Type B pancreatic cell (in vitro differentiated cells): ENCODE data around the gene FHAD1. TPM values are rescaled to one million over a fixed set of nuclear protein-coding genes. Genes with fewer than 3 reads are reported as not detected.

Experiments
- DNase-seq: peaks from one replicate; pipeline ENCODE4 v3.0.0; 2021; ENCODE audit warnings: mixed read lengths; ENCODE audit not compliant: unreplicated experiment; ENCODE audit errors: extremely low spot score
- H3K27ac Mint-ChIP-seq: 2 replicates; pipeline ENCODE4 v1.8.0; 2021; ENCODE audit warnings: mild to moderate bottlenecking, mixed read lengths
- H3K27me3 Mint-ChIP-seq: 2 replicates; pipeline ENCODE4 v1.8.0; 2021; ENCODE audit warnings: mixed read lengths
- H3K36me3 Mint-ChIP-seq: 2 replicates; pipeline ENCODE4 v1.8.0; 2021; ENCODE audit warnings: mixed read lengths
- H3K4me1 Mint-ChIP-seq: one replicate; pipeline ENCODE4 v1.8.0; 2021; ENCODE audit warnings: mixed read lengths; ENCODE audit not compliant: unreplicated experiment
- H3K4me3 Mint-ChIP-seq: 2 replicates; pipeline ENCODE4 v1.8.0; 2021; ENCODE audit warnings: mild to moderate bottlenecking, mixed read lengths
- H3K9me3 Mint-ChIP-seq: 2 replicates; pipeline ENCODE4 v1.8.0; 2021; ENCODE audit warnings: mixed read lengths
- CTCF ChIP-seq: fragments of 200-600 bp; sonication (generic); conservative IDR thresholded peaks from 2 replicates; pipeline ENCODE4 v1.5.0; 2021; ENCODE audit warnings: antibody characterized with exemption, mild to moderate bottlenecking
- total RNA-seq: library from RNA; stranded (reverse); gene quantifications from 2 replicates; pipeline ENCODE4 v1.2.1, GENCODE V29; 2021; ENCODE audit warnings: low replicate concordance

FHAD1 gene
- total RNA-seq, 1 donor from 2014 or later, result 3.8 TPM

- peak; percentile 59 for DNase-seq
- Mint-ChIP-seq H3K4me1 (no peaks in the 10 kb centered on the region), H3K36me3 (no peaks in the 10 kb centered on the region), H3K27me3 (no peaks in the 10 kb centered on the region), H3K27ac (no peak overlapping the region), H3K4me3 (no peak overlapping the region), H3K9me3 (no peaks in the 10 kb centered on the region)
- TF ChIP-seq CTCF, result no peak
Observed at GRCh38 chr1:15259622-15260007, 12.6 kb downstream of the FHAD1 start.

- no peak overlapping the region for H3K4me3 Mint-ChIP-seq
- H3K9me3 Mint-ChIP-seq, result no peaks in the 10 kb centered on the region
- DNase-seq, result peak; percentile 16
- no peaks in the 10 kb centered on the region for H3K4me1 Mint-ChIP-seq
- H3K27ac Mint-ChIP-seq, result no peak overlapping the region
- no peaks in the 10 kb centered on the region for H3K36me3 Mint-ChIP-seq
- no peak for TF ChIP-seq CTCF
- no peaks in the 10 kb centered on the region for H3K27me3 Mint-ChIP-seq
Observed at GRCh38 chr1:15260418-15261154, 13.6 kb downstream of the FHAD1 start.

- Mint-ChIP-seq H3K4me1 (no peaks in the 10 kb centered on the region), H3K4me3 (no peak overlapping the region), H3K9me3 (no peaks in the 10 kb centered on the region), H3K36me3 (no peaks in the 10 kb centered on the region), H3K27me3 (no peaks in the 10 kb centered on the region), H3K27ac (no peak overlapping the region)
- no peak for TF ChIP-seq CTCF
- peak; percentile 55 for DNase-seq
Observed at GRCh38 chr1:15261155-15262002, 14.4 kb downstream of the FHAD1 start.

GRCh38 chr1:15262003-15262377 is 15.0 kb downstream of the FHAD1 start:
- Mint-ChIP-seq H3K4me3 (no peak overlapping the region), H3K27ac (no peak overlapping the region), H3K4me1 (no peaks in the 10 kb centered on the region), H3K9me3 (no peaks in the 10 kb centered on the region), H3K36me3 (no peaks in the 10 kb centered on the region), H3K27me3 (no peaks in the 10 kb centered on the region)
- no peak for DNase-seq
- no peak for TF ChIP-seq CTCF

- no peak overlapping the region for H3K4me3 Mint-ChIP-seq
- no peak for TF ChIP-seq CTCF
Observed at GRCh38 chr1:15262706-15263105, 15.7 kb downstream of the FHAD1 start.

More at GRCh38 chr1:15262706-15263105, 15.7 kb downstream of the FHAD1 start:
- Mint-ChIP-seq H3K27ac (no peak overlapping the region), H3K36me3 (no peaks in the 10 kb centered on the region), H3K27me3 (no peaks in the 10 kb centered on the region), H3K4me1 (no peaks in the 10 kb centered on the region), H3K9me3 (no peaks in the 10 kb centered on the region)
- DNase-seq, result no peak
